ENCODE measurements around the gene AURKAIP1.
A peak's percentile ranks its signal among the peaks of the same experiment; 100 is the strongest.

AURKAIP1 gene

GRCh38 chr1:1374929-1375662 is at the start of gene AURKAIP1:
AURKAIP1 (minus strand) TSS chr1:1375207; CDS start chr1:1374756, 451 bp downstream.
- H3K4me3 ChIP-seq (ENCODE audit: low read depth, low read length), result peak within 1 kb of the TSS; percentile 93
- peak; percentile 98 for DNase-seq
- H3K9me3 ChIP-seq (ENCODE audit: severe bottlenecking), result no peaks in the 10 kb centered on the region
- TF ChIP-seq CTCF (IDR thresholded peaks at IDR 0.05; ENCODE audit: low read depth, low read length), result no peak
- H3K27me3 ChIP-seq (ENCODE audit: insufficient read depth, low read depth, severe bottlenecking), result no peaks in the 10 kb centered on the region
- H3K27ac ChIP-seq, result peak within 1 kb of the TSS; percentile 92
- peaks cover 39% of the 10 kb centered on the region for H3K36me3 ChIP-seq

GRCh38 chr1:1424707-1425106 is 49.7 kb upstream of the AURKAIP1 start:
- H3K27me3 ChIP-seq (ENCODE audit: insufficient read depth, low read depth, severe bottlenecking), result no peaks in the 10 kb centered on the region
- H3K9me3 ChIP-seq (ENCODE audit: severe bottlenecking), result no peaks in the 10 kb centered on the region
- no peak for TF ChIP-seq CTCF (IDR thresholded peaks at IDR 0.05; ENCODE audit: low read depth, low read length)
- no peak overlapping the region for H3K27ac ChIP-seq
- no peaks in the 10 kb centered on the region for H3K36me3 ChIP-seq
- no peak for DNase-seq
- H3K4me3 ChIP-seq (ENCODE audit: low read depth, low read length), result no peak overlapping the region

GRCh38 chr1:1423245-1423597 is 48.2 kb upstream of the AURKAIP1 start:
- H3K27me3 ChIP-seq (ENCODE audit: insufficient read depth, low read depth, severe bottlenecking), result no peaks in the 10 kb centered on the region
- no peak overlapping the region for H3K4me3 ChIP-seq (ENCODE audit: low read depth, low read length)
- H3K27ac ChIP-seq, result no peak overlapping the region
- H3K9me3 ChIP-seq (ENCODE audit: severe bottlenecking), result no peaks in the 10 kb centered on the region
- H3K36me3 ChIP-seq, result no peaks in the 10 kb centered on the region
- no peak for DNase-seq
- TF ChIP-seq CTCF (IDR thresholded peaks at IDR 0.05; ENCODE audit: low read depth, low read length), result no peak

GRCh38 chr1:1422465-1423244 is 47.6 kb upstream of the AURKAIP1 start:
- H3K27ac ChIP-seq, result no peak overlapping the region; the same call in 1 of the 2 replicates
- H3K4me3 ChIP-seq (ENCODE audit: low read depth, low read length), result no peak overlapping the region
- DNase-seq, result no peak
- no peaks in the 10 kb centered on the region for H3K27me3 ChIP-seq (ENCODE audit: insufficient read depth, low read depth, severe bottlenecking)
- no peak for TF ChIP-seq CTCF (IDR thresholded peaks at IDR 0.05; ENCODE audit: low read depth, low read length)
- H3K36me3 ChIP-seq, result no peaks in the 10 kb centered on the region
- H3K9me3 ChIP-seq (ENCODE audit: severe bottlenecking), result no peaks in the 10 kb centered on the region

GRCh38 chr1:1421907-1422464 is 47.0 kb upstream of the AURKAIP1 start:
- no peak overlapping the region for H3K4me3 ChIP-seq (ENCODE audit: low read depth, low read length)
- H3K9me3 ChIP-seq (ENCODE audit: severe bottlenecking), result no peaks in the 10 kb centered on the region
- no peaks in the 10 kb centered on the region for H3K27me3 ChIP-seq (ENCODE audit: insufficient read depth, low read depth, severe bottlenecking)
- DNase-seq, result no peak
- no peak for TF ChIP-seq CTCF (IDR thresholded peaks at IDR 0.05; ENCODE audit: low read depth, low read length)
- no peaks in the 10 kb centered on the region for H3K36me3 ChIP-seq
- peak overlapping the region; percentile 94 for H3K27ac ChIP-seq

Data from WERI-Rb-1 (cell line).